NCI-H1105 treated with DMSO at 0.1 percent for 48 hours (cell line): ENCODE results near the gene RNPC3.

Experiments
- DNase-seq: peaks from one replicate; lab custom pipeline; 2025; lab: John Stamatoyannopoulos, UW

Gene RNPC3, protein sequence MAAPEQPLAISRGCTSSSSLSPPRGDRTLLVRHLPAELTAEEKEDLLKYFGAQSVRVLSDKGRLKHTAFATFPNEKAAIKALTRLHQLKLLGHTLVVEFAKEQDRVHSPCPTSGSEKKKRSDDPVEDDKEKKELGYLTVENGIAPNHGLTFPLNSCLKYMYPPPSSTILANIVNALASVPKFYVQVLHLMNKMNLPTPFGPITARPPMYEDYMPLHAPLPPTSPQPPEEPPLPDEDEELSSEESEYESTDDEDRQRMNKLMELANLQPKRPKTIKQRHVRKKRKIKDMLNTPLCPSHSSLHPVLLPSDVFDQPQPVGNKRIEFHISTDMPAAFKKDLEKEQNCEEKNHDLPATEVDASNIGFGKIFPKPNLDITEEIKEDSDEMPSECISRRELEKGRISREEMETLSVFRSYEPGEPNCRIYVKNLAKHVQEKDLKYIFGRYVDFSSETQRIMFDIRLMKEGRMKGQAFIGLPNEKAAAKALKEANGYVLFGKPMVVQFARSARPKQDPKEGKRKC

DNA sequence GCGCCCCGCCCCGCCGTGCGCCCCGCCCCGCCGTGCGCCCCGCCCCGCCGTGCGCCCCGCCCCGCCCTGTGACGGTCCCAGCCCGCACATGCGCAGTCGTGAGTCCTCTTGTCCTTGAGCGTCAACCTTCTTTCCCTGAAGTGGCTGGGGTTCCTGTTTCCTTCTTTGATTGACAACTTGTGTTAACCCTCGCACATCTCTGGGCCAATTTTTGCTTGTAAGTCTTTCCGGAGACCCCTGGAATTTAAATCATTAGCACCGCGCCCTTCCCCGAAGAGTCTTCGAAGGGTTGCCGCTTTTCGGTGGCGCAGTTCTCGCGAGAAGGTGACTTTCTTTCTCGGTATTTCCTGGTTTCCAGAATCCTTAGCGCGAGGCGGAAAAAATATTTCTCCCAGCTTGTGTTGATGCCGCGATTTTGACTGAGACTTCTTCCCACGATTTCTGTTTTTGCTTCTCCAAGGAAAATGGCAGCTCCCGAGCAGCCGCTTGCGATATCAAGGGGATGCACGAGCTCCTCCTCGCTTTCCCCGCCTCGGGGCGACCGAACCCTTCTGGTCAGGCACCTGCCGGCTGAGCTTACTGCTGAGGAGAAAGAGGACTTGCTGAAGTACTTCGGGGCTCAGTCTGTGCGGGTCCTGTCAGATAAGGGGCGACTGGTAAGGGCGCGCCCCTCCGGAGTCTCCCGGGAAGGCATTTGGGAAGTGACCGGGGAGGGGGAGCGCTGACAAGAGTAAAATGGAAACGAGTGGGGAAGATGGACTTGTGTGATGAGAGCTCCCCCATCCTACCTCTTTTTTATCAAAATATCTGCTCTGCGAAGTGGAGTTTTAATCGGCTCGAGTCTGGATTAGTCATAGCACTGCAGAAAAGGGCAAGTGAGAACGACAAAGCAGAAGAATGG is at the start of gene RNPC3:
Gene RNPC3 (plus strand): TSS at position 93 of the 901 bp plus-strand sequence. CDS start 372 bp downstream, at position 465.
- peak; percentile 92 for DNase-seq

DNA sequence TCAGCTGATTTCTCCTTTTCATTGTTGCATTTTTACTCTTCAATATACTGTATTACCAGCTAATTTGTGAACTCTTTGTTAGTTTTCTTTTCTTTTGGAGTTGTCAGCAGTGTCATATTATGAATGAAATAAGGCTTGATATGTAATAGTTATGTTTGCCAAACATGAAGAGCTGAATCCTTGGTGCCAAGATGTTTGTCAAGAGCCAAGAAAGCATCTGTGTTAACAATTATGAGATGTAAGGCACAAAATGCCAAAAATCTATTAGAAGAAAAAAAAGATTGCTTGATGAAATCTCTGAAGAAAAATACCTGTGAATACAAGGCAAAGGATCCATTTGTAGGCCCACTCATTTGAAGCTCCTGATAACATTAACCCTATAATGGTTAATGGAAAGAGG is 48.4 kb upstream of the RNPC3 start:
- DNase-seq = no peak

DNA sequence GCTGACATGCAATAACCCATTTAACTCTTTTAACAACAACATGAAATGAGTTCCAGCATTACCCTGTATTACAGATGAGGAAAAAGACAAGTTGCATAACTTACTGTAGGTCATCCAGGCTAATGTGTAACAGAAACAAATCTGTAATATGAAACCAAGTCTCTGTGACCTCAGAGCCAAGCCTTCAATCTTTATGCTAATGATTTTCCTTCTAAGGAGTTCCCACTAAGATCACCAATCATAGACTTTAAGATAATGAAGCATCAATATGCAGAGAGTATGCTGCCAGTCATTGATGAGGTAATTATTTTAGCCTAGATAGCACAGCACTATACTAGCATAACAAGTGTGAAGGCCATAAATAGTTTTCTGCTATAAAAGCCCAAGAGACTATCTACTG is 35.6 kb upstream of the RNPC3 start:
- DNase-seq = no peak

DNA sequence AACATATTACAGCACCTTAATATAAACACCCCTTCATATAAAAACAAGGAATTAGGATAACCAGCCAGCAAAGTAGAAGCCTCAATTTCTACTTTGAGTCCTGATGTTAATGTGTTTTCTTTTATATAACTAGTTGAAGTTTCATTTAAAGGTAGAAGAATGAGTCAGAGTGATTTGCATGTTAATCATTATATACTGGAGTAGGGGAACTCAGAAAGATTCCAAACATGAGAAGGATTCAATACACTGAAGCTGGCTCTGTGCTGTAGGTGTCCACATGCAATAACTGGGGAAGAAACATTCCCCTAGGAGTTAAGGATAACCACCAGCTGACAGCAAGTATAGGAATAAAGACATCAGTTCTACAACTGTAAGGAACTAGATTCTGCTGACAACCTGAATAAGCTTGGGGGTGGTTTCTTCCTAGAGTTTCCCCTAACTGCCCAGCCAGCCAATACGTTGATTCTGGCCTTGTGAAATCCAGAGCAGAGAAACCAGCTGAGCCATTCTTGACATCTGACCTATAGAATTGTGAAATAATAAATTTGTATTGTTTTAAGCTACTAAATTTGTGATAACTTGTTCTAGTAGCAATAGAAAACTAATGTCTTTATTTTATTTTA is 33.4 kb upstream of the RNPC3 start:
- DNase-seq = no peak

DNA sequence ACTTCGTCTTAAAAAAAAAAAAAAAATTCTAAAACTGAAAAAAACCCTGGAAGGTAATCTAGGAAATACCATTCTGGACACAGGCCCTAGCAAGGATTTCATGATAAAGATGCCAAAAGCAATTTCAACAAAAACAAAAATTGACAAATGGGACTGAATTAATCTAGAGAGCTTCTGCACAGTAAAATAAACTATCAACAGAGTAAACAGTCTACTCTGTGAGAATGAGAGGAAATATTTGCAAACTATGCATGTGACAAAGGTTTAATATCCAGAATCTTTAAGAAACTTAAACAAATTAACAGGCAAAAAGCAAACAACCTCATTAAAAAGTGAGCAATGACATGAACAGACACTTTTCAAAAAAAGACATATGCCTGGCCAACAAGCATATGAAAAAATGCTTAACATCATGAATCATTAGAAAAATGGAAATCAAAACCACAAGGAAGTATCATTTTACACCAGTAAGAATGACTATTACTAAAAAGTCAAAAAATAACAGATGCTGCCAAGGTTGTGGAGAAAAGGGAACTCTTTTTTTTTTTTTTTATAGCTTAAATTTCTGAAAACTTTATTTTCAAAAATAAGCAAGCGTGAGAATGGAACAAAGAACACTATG is 29.4 kb upstream of the RNPC3 start:
- no peak for DNase-seq

DNA sequence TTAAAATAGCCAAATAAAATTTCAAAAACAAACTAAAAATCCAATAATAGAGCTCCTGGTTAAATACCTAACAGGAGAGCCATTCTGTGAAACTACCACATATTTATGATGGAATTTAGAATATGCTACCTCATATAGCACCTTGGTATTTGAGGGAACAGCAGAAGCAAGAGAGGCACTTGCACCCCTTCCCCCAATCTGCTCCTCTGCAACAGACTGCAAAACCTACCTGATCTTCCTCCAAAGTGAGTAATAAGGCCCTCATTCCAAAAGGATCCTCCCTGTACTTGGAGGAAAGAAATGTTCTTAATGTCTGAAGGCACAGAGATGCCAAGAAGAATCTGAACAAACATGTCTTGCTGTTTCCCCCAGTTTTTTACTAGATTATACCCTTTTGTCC is 28.1 kb upstream of the RNPC3 start:
- no peak for DNase-seq

DNA sequence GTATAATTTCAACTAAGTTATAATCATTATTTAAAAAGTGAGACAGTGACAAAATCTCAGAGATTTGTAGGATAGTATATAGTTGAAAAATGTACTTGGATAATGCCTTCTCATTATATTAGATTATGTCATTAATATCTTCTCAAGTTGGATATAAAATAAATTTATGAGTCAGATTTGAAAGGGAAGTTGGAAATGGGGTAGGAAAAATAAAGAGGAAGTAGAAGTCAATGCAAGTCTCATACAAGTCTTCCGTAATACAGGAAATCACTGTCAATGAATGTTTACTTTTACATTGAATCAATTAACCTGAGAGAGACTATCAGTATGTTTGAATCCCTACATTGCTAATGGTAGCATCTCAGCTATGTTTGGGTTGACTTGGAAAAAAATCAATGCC is 16.2 kb upstream of the RNPC3 start:
- DNase-seq = no peak

DNA sequence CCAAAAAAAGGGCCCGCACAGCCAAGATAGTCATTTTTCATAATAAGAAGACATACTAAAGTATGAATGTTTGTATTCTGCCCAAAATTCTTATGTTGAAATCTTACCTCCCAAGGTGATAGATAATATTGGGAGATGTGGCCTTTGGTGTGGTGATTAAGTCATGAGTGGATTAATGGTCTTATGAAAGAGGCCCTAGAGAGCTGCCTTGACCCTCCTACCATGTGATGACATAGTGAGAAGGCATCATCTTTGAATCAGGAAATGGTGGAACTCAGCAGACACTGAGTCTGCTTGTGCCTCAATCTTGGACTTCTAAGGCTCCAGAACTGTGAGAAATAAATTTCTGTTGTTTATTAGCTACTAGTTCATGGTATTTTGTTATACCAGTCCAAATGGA is 11.8 kb upstream of the RNPC3 start:
- no peak for DNase-seq

DNA sequence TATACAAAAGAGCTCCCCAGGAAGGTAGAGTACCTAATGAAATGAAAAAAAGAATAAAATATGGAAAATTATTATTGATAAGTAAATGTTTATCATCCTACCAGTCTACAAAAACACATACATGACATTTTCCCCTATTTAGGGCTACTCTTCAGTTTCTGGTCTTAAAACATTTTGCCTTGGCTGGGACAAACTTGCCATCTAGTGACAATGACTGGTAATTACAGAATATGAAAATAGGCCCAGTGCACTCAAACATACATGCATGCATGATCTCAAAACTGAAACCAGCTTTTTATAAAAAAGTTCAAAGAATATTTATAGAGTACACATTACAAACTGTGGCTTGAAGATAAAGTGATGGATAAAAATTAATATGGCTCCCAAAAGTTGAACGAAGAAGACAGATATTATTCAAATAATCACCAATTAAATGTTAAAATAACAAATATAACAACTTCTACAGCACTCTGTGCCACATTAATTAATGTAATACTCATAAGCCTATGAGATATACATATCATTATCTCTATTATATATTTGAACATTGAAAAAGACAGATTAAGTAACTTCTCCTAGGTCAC is 10.5 kb upstream of the RNPC3 start:
- peak; percentile 65 for DNase-seq

DNA sequence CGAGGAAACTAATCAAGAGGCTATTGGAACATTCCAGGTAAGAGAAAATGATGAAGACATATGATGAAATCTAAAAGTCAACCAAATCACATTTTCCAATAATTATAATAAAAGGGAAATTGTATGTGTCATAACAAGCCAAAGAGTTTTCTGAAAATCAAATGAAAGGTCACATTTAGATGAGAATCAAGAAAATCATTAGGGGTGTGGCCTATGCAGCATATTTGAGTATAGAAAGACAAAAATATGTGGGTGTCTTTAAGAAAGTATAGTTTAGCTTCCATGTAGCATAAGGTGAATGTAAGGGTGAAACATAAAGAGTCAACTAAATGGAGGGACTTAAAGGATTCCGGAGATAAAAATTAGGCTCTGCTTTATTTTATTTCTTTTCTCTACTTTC is 9.2 kb upstream of the RNPC3 start:
- no peak for DNase-seq

DNA sequence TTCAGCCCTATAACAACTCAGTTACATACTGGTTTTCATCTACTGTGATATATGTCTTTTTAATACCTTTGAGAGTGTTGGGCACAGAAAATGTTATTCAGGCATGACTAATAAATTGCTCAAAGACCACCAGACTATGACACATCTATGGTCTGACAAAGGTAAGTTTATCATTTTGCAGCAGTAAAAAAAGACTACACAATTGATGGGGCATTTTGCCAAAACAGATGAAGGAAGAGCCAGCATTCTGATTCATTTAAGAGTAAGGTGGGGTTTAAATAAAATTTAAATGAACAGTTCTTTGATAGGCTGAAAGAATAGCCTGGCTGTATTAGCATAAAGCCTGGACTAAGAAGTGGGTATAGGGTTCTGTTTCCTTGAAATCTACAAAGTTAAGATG is 8.8 kb upstream of the RNPC3 start:
- DNase-seq = no peak

DNA sequence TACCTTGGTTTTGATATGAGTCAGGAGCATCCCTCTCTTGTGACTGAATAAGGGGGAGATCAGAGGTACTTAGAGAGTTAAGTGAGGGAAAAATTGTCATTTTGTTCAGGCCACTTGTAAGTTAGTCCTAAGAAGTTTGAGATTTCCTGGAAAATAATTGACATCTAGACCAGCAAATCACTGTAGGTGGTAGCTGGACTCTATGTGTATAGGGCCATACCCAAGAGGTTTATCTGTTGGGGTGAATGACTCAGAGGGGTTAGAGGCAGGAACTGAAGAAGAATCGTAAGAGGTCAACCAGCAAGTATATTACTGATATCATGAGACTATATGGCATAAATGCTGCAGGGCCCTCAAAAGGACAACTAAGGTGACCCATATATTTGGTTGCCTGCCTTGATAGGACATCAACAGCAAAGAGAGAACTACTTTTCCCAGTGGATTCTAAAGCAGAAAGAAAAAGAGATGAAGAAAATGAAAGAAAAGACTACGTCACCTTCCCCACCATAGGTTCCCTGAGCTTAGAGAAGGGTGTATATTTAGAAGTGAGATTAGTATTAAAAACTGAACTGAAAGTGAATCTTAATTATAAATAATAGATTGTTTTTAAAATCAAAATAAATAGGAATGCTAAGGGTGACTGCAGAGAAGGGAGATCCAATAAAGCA is 8.0 kb upstream of the RNPC3 start:
- DNase-seq = no peak

DNA sequence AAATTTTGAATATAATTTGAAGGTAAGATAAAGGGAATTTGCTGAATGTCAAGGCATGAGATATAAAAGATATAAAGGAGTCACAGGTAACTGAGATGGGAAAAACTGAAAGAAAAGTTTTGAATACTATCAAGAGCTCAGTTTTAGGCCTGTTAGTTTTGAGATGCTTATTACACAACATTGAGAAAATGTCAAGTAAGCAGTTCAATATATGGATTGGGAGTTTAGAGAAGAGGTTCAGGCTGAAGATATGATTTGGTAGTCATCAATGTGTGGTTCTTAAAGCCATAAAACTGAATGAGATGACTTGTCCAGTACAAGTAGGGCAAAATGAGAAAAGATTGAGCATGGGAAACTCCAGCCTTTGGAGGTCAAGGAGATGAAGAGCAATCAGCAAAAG is 4.7 kb upstream of the RNPC3 start:
- no peak for DNase-seq

DNA sequence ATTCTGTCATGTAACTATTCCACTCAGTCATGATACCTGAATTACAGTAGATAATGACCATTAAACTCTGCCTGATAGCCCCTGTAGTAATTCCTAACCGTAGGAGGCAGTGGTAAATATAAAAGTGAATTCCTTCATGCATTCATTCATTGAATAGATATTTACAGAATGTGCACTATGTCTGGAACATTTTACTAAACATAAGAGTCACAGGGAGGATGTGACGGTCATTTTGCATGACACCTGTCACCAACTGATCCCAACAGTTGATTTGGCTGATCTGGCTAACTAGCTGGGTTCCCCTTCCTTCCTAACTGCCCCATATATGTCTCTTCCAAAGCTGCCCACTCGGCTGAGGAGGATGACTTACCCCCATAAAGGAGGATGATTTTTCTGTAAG is 2.2 kb upstream of the RNPC3 start:
- no peak for DNase-seq

DNA sequence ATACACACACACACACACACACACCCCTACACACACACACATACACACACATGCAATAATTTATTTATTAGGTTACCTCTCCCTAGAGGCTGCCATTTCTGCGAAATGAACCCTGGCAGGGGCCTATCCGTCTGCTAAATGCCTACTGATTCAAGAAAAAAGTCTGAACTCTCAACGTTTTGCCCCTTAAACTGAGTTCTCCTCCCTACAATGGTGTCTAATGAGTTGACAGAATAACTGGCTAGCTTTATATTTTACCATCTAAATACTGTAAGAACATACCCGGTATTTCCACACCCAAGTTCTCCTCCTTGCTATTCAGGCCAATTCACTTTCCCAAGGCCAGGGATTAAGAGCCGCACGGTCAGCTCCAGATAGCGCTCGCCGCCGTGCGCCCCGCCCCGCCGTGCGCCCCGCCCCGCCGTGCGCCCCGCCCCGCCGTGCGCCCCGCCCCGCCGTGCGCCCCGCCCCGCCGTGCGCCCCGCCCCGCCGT is 339 bp upstream of the RNPC3 start:
- peak; percentile 61 for DNase-seq

DNA sequence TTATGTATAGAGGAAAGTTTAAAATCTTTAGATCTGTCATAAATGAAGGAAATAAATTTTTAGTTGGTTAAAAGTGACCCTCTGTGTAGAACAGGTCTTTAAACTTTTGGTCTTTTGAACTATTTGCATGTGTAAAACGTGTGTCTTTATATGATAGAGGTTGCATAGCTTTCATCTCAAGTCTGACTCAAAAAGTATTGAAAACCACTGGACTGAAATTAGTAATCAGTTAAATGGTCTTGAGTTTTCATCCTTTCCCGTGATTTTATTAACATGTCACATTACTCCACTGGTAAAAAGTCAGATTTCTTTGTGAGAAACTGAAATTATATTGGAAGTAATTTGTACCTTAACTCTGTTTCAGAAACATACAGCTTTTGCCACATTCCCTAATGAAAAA is 1.8 kb downstream of the RNPC3 start:
- DNase-seq = no peak

DNA sequence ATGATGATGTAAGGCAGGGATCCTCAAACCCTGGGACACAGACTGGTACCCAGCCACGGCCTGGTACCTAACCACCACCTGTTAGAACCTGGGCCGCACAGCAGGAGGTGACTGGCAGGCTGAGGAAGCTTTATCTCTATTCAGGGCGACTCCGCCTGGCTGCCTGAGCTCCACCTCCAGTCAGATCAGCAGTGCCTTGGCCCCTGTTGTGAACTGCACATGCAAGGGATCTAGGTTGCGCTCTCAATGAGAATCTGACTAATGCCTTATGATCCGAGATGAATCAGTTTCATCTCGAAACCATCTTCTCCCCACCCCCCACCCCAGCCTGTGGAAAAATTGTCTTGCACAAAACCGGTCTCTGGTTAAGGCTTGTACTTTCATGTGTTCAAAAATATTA is 4.2 kb downstream of the RNPC3 start:
- no peak for DNase-seq

DNA sequence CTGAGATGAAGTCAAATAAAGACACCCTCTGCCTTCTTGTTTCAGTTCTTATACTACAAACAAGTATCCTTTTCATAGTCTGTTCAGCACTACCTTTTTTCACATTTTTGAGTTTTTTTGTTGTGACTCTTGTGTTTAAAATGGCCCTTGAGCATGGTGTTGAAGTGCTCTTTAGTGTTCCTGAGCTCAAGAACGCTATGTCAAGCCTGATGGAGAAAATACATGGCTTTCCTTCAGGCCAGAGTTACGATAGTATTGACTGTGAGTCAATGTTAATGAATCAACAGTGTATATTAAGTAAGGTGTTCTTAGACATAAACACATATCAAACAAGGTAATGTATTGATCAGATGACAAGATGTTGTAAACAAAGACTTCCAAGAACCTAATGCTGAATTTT is 12.7 kb downstream of the RNPC3 start:
- no peak for DNase-seq

DNA sequence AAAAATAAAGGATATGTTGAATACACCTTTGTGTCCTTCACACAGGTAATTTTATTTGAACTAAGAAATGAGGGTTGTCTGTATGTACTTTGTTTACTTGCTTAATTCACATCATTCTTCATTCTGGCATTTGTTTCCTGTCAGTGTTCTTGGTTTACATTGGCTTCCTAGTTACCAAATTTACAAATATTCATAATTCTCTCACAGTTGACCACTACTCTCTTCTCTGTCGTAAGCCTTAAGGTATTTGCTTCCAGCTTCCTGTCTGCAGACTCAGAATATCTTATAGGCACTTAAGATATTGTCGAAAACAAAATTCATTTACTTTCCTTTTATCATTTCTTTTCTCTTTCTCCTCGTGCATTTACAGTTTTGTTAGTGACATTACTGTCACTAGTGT is 15.9 kb downstream of the RNPC3 start:
- no peak for DNase-seq

DNA sequence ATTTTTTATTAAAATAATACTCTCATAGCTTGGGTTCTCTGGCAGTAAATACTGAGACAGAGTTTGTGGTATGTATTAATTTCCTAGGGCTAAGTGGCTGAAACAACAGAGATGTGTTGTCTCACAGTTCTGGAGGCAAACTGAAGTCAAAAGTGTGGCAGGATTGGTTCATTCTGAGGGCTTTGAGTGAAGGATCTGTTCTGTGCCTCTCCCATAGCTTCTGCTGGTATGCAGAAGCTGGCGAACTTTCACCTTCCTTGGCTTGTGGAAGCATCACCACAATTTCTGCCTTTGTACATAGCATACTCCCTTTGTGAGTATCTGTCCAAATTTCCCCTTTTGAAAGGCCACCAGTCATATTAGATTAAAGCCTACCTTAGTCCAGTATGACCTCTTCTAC is 21.0 kb downstream of the RNPC3 start:
- no peak for DNase-seq

DNA sequence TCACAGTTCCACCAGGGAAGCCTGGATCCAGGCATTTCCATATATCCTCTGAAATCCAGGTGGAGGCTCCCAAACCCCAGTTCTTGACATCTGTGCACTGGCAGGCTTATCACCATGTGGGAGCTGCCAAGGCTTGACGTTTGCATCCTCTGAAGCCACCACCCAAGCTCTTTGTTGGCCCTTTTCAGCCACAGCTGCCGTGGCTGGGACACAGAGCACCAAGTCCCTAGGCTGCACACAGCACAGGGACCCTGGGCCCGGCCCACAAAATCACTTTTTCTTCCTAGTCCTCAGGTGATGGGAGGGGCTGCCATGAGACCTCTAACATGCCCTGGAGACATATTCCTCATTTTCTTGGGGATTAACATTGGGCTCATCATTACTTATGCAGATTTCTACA is 22.3 kb downstream of the RNPC3 start:
- no peak for DNase-seq
